Lower lobe of right lung (tissue), 2 donors: ENCODE data around the gene ERMP1. TPM values are rescaled to one million over a fixed set of nuclear protein-coding genes. Genes with fewer than 3 reads are reported as not detected.

Experiments used
- ATAC-seq, 2 donors: fragments of 200-7000 bp; cut with Tn5 transposase; one replicate each; pipeline ENCODE4 v1.9.1; 2020 to 2022; ENCODE audit warnings: mild to moderate bottlenecking in 2 of 2, moderate library complexity in 2 of 2
- DNase-seq: peaks from one replicate; pipeline ENCODE4 v3.0.0-alpha.2; 2020
- H3K27ac ChIP-seq: fragments of 200-600 bp; one replicate; pipeline ENCODE4 v1.8.0; 2022
- H3K27me3 ChIP-seq: fragments of 200-600 bp; one replicate; pipeline ENCODE4 v1.8.0; 2022; ENCODE audit warnings: low read depth
- H3K36me3 ChIP-seq: fragments of 200-600 bp; one replicate; pipeline ENCODE4 v1.8.0; 2022; ENCODE audit warnings: mild to moderate bottlenecking
- H3K4me1 ChIP-seq: fragments of 200-600 bp; one replicate; pipeline ENCODE4 v1.8.0; 2022
- H3K4me3 ChIP-seq: fragments of 200-600 bp; one replicate; pipeline ENCODE4 v1.8.0; 2022; ENCODE audit warnings: mild to moderate bottlenecking
- H3K9me3 ChIP-seq: fragments of 200-600 bp; one replicate; pipeline ENCODE4 v1.8.0; 2022
- intact Hi-C: fragments of 100-400 bp; cut with DNase I; formaldehyde crosslinking; loops from one replicate; pipeline ENCODE4 v1.11.0; 2022
- total RNA-seq: library from RNA; stranded (reverse); fragmentation: NEBNext Ultra II Directional; extraction: Animal tissue kit (Norgen Biotek cat#: 25700); gene quantifications from one replicate; pipeline ENCODE4 v1.2.1, GENCODE V29; 2021
- TF ChIP-seq, protein P1 (sequence below): fragments of 200-600 bp; IDR thresholded peaks from one replicate; pipeline ENCODE4 v1.8.0; 2022; ENCODE audit warnings: antibody characterized with exemption, mild to moderate bottlenecking
- donor health status: DM: no; HTN: yes; CAD: no; lungs with severe emphysema.

Gene ERMP1
- total RNA-seq, 1 donor from 2014 or later = 26.2 TPM

DNA sequence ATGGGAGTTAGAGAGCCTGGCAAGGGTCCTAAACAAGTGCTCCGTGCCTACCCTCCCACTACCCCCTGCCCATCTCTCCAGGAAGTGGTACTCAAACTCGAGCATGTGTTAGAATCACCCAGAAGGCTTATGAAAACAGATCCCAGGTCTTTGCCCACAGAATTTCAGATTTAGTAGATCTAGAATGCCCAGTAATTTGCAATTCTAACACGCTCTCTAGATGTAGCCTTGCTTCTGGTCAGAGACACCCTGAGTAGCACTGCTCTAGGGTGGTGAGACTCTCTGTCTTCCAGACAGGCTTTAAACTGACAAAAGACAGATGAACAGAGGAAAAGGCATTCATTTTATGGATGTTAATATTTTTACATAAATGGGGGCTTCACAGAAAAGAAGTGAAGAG is 20.7 kb upstream of the ERMP1 start:
- ATAC-seq (no peak), DNase-seq (no peak)
- H3K27ac ChIP-seq = no peak overlapping the region
- H3K27me3 ChIP-seq = no peaks in the 10 kb centered on the region
- intact Hi-C loops = no loop called here
- H3K36me3 ChIP-seq = no peaks in the 10 kb centered on the region
- TF ChIP-seq, protein P1, sequence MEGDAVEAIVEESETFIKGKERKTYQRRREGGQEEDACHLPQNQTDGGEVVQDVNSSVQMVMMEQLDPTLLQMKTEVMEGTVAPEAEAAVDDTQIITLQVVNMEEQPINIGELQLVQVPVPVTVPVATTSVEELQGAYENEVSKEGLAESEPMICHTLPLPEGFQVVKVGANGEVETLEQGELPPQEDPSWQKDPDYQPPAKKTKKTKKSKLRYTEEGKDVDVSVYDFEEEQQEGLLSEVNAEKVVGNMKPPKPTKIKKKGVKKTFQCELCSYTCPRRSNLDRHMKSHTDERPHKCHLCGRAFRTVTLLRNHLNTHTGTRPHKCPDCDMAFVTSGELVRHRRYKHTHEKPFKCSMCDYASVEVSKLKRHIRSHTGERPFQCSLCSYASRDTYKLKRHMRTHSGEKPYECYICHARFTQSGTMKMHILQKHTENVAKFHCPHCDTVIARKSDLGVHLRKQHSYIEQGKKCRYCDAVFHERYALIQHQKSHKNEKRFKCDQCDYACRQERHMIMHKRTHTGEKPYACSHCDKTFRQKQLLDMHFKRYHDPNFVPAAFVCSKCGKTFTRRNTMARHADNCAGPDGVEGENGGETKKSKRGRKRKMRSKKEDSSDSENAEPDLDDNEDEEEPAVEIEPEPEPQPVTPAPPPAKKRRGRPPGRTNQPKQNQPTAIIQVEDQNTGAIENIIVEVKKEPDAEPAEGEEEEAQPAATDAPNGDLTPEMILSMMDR = no peak
- H3K4me1 ChIP-seq = peaks cover 6% of the 10 kb centered on the region
- no peak overlapping the region for H3K4me3 ChIP-seq
- no peaks in the 10 kb centered on the region for H3K9me3 ChIP-seq

DNA sequence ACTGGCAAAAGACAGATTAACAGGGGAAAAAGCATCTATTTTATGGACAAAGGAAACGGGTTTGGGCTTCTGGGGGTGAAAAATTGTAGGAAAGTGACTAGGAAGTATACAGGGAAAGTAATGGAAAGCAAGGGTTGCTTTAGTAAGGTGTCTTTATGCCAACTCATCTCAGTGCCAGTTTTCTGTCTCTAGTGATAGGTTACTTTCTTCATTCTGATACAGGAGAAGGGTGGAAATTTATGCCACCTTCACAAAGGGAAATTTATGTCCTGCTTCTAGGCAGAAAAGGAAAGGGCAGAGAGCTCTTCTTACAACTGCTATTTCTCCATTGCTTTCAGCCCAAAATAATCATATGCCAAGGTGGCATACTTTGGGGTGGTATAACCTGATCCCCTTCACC is 20.1 kb upstream of the ERMP1 start:
- H3K9me3 ChIP-seq = no peaks in the 10 kb centered on the region
- TF ChIP-seq, protein P1 = no peak
- DNase-seq = no peak
- H3K36me3 ChIP-seq = no peaks in the 10 kb centered on the region
- peaks cover 6% of the 10 kb centered on the region for H3K4me1 ChIP-seq
- ATAC-seq = no peak
- no peaks in the 10 kb centered on the region for H3K27me3 ChIP-seq
- H3K27ac ChIP-seq = no peak overlapping the region
- intact Hi-C loops = no loop called here
- H3K4me3 ChIP-seq = no peak overlapping the region

DNA sequence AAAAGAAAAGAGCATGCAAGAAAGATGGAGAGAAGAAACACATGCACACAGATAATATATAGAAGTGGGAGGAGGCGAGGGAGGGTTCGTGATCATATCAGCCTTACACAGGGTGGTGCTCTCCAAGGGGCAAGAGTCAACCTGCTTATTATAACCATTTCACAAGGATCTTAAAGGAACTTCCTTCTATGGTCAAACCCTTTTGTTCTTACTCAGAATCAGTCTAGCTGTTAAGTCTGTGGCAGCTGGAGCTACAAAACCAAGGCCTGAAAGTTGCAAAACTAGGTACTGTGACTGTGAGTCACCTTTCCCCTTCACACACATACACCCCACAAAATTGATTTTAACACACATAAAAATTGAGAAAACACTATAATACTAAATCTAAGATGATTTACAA is 18.5 kb upstream of the ERMP1 start:
- Histone ChIP-seq H3K27ac (no peak overlapping the region), H3K4me1 (peaks cover 6% of the 10 kb centered on the region), H3K36me3 (no peaks in the 10 kb centered on the region), H3K27me3 (no peaks in the 10 kb centered on the region), H3K9me3 (no peaks in the 10 kb centered on the region), H3K4me3 (no peak overlapping the region)
- intact Hi-C loops = no loop called here
- DNase-seq (no peak), ATAC-seq (peak; percentile 76 to 87)
- TF ChIP-seq, protein P1 = no peak

DNA sequence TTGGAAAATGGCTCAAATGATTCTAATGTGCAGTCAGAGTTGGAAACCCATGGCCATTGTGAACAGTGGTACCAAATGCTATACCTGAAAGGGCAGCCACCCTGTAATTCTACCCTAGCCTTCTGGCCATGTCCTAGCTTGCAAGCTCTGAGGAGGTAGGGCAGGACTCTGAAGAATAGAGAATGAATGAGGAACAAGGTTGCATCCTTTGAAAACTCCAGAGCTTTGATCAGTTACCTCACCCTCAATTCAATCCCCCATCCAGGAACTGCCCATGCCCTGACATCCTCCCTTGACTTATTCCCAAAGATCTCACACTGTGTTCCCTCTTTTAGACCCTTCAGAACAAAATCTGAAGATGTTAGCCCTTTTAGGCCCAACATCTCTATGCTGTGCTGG is 17.8 kb upstream of the ERMP1 start:
- intact Hi-C loops = no loop called here
- ATAC-seq (no peak), DNase-seq (no peak)
- TF ChIP-seq, protein P1 = no peak
- Histone ChIP-seq H3K27ac (no peak overlapping the region), H3K36me3 (no peaks in the 10 kb centered on the region), H3K27me3 (no peaks in the 10 kb centered on the region), H3K9me3 (no peaks in the 10 kb centered on the region), H3K4me1 (peaks cover 11% of the 10 kb centered on the region), H3K4me3 (no peak overlapping the region)

DNA sequence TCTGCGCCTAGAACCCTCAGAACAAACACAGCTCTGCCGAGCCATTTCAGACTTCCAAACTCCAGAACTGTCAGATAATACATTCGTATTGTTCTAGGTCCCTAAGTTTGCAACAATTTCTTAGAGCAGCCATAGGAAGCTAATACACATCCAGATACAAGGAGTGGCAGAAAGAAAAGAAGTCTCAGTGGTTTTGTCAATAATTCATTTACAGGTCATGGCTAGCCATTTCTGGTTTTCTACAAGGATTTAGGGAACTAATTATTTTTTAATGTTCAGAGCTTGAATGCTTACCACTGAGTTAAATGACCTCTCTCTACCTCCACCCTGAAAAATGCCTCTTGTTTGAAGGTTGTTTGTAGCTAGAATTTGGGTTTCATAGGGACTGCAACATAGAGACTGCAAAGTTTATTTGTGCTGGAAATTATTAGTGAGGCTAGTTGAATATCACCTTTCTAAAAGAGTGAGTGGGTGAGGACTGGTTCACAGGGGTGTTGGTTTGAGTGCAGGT is 15.5 kb upstream of the ERMP1 start:
- H3K36me3 ChIP-seq = no peaks in the 10 kb centered on the region
- intact Hi-C loops = no loop called here
- H3K4me1 ChIP-seq = peaks cover 33% of the 10 kb centered on the region

More for the DNA sequence above, 15.5 kb upstream of the ERMP1 start:
- DNase-seq (no peak), ATAC-seq (no peak)
- Histone ChIP-seq H3K9me3 (no peaks in the 10 kb centered on the region), H3K27ac (no peak overlapping the region), H3K4me3 (no peak overlapping the region), H3K27me3 (no peaks in the 10 kb centered on the region)
- TF ChIP-seq, protein P1 = no peak
